ENCODE data around the gene SEPTIN5.

The SEPTIN5 gene

GRCh38 chr22:19751497-19752245, 37.4 kb downstream of the SEPTIN5 start:
- DNase-seq: no peak

GRCh38 chr22:19753090-19753842, 39.0 kb downstream of the SEPTIN5 start:
- no peak for DNase-seq

- DNase-seq: no peak
These were observed 39.8 kb downstream of the SEPTIN5 start for GRCh38 chr22:19753996-19754700.

- DNase-seq: no peak
These were observed 40.4 kb downstream of the SEPTIN5 start for GRCh38 chr22:19754701-19755144.

GRCh38 chr22:19755145-19755710, 40.9 kb downstream of the SEPTIN5 start:
- DNase-seq: no peak

- DNase-seq: no peak
These were observed 41.5 kb downstream of the SEPTIN5 start for GRCh38 chr22:19755722-19756287.

GRCh38 chr22:19756288-19757128, 42.2 kb downstream of the SEPTIN5 start:
- DNase-seq: peak; percentile 62

GRCh38 chr22:19757140-19757984, 43.1 kb downstream of the SEPTIN5 start:
- no peak for DNase-seq

- DNase-seq: no peak
These were observed 43.9 kb downstream of the SEPTIN5 start for GRCh38 chr22:19757985-19758895.

- no peak for DNase-seq
These were observed 44.7 kb downstream of the SEPTIN5 start for GRCh38 chr22:19758896-19759426.

GRCh38 chr22:19759427-19760057, 45.2 kb downstream of the SEPTIN5 start:
- DNase-seq: no peak

- no peak for DNase-seq
These were observed 46.0 kb downstream of the SEPTIN5 start, which contains the start of gene TBX1 for GRCh38 chr22:19760058-19760950. TSS of gene TBX1 (plus strand) at chr22:19760778. CDS start at chr22:19760844, 66 bp downstream.

- DNase-seq: no peak
These were observed 46.8 kb downstream of the SEPTIN5 start for GRCh38 chr22:19760951-19761724.

- DNase-seq: no peak
These were observed 47.6 kb downstream of the SEPTIN5 start for GRCh38 chr22:19761725-19762567.

GRCh38 chr22:19762568-19763457, 48.5 kb downstream of the SEPTIN5 start:
- DNase-seq: no peak

Data from stimulated activated CD4-positive, alpha-beta T cell treated with anti-CD3 and anti-CD28 coated beads, Interleukin-4, amount 100 ng/mL, for 24 hours (primary cell).